ENCODE results near the gene PACRG.

Gene PACRG

DNA sequence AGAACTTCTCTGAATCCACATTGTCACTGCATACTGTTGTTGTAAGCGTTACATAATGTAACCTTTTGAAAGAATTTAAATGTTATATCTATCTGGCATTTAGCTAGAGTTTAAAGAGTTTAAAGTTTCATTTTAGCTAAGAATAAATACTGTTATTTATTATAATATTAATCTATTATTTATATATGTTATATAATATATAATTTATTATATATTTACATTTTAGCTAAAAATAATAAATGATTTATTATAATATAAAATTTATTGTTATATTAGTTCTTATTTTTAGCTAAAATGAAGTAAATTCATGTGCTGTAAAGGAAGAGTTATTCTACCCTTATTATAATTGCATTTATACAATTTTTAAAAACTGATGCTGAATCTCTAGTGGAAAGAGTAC is 431.3 kb downstream of the PACRG start:
- DNase-seq (ENCODE audit: low read depth) = no peak
- no peak for TF ChIP-seq CTCF (conservative IDR thresholded peaks at IDR 0.05; ENCODE audit: low read depth, low read length)
- H3K4me3 ChIP-seq (ENCODE audit: low read length) = no peak overlapping the region

- DNase-seq (ENCODE audit: low read depth) = no peak
- TF ChIP-seq CTCF (conservative IDR thresholded peaks at IDR 0.05; ENCODE audit: low read depth, low read length) = no peak
- H3K4me3 ChIP-seq (ENCODE audit: low read length) = no peak overlapping the region
Observed at GRCh38 chr6:163159689-163160088, 431.9 kb downstream of the PACRG start.

- DNase-seq (ENCODE audit: low read depth) = no peak
- no peak for TF ChIP-seq CTCF (conservative IDR thresholded peaks at IDR 0.05; ENCODE audit: low read depth, low read length)
Observed at GRCh38 chr6:163162007-163162873, 434.5 kb downstream of the PACRG start.

GRCh38 chr6:163162874-163163213 is 435.1 kb downstream of the PACRG start:
- TF ChIP-seq CTCF (conservative IDR thresholded peaks at IDR 0.05; ENCODE audit: low read depth, low read length) = no peak
- H3K4me3 ChIP-seq (ENCODE audit: low read length) = no peak overlapping the region
- no peak for DNase-seq (ENCODE audit: low read depth)

More at GRCh38 chr6:163162007-163162873, 434.5 kb downstream of the PACRG start:
- no peak overlapping the region for H3K4me3 ChIP-seq (ENCODE audit: low read length)

DNA sequence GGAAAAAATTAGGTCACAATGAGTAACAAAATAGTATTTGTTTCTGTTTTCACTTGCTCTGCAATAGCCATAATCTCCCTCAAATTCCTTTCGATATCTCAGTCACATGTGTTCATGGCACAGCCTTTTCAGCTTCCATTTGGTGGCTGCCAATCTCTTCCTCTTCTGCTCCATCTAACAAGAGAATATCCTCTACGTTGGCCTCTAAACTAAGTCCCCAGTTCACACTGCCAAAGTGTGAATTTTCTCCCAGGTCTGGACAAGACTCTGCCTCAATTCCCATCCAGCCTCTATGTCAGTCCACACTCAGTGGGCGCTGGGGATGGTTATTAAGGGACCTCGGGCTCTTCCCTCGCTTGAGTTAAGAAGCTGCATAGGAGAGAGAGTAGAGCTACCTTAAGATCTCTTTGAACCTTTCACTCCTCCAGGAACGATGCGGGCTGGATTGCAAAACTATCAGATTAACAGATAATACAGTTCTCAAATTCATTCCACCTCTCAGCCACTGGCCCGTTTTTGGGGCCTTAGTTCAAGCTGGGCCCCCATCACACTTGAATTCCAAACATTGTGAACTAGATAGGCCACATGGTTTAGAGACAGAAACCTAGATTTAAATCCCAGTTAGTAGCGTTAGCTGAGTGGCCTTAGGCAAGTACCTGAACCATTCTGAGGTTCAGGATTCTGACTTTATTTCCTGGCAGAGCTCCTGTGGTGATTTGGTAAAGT is 436.6 kb downstream of the PACRG start:
- H3K4me3 ChIP-seq (ENCODE audit: low read length) = no peak overlapping the region
- TF ChIP-seq CTCF (conservative IDR thresholded peaks at IDR 0.05; ENCODE audit: low read depth, low read length) = no peak
- DNase-seq (ENCODE audit: low read depth) = no peak

DNA sequence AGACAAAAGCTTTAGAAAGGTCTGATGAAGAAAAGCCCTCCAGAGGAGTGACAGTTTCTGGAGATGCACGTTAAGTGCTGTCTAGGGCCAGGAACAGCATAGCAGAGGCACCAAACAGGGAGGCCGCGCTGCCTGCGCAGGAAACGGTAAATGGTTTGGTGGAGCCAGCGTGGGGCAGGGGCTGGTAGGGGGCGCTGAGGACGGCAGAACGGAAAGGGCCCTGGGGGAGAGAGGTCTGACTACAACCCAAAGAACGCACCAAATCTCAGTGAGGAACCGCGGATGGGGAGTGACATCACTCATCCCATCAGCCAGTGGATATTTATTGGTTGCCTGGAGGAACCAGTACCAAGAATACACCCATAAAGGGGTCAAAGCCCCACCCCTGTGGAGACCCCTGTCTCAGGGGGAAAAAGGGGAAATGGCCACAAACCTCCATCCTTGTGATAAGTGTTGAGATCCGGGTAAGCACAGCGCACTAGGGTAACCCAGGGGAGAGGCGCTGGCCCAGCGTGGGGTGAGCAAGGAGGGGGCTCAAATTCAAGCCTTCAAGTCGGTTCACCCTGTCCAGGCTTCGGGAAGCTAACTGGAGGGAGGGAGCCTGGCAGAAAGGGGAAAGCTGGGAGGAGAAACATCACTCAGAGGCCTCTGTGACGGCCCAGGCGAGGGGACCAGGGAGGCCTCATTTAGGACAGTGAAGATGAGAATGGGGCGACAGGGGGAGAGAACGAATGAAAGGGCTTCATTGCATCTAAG is 437.6 kb downstream of the PACRG start:
- no peak overlapping the region for H3K4me3 ChIP-seq (ENCODE audit: low read length)
- TF ChIP-seq CTCF (conservative IDR thresholded peaks at IDR 0.05; ENCODE audit: low read depth, low read length) = no peak
- no peak for DNase-seq (ENCODE audit: low read depth)
